BE2C (cell line): ENCODE results near the gene LIPA.
"Not testable (repeated sequence)": the region's sequence is repeated elsewhere in the genome, so short reads cannot be mapped to it uniquely, and the experiment has no call there.

Source experiments
- DNase-seq: peaks from one replicate; pipeline ENCODE4 v3.0.0-alpha.2; 2020
- H3K27me3 ChIP-seq: fragments of 250-450 bp; sonication (Bioruptor Pico); 2 replicates; pipeline ENCODE4 v1.5.1; 2020; ENCODE audit warnings: mild to moderate bottlenecking
- H3K36me3 ChIP-seq: fragments of 250-450 bp; sonication (Bioruptor Pico); 2 replicates; pipeline ENCODE4 v1.5.1; 2020; ENCODE audit warnings: mild to moderate bottlenecking
- H3K4me1 ChIP-seq: fragments of 250-450 bp; sonication (Bioruptor Pico); 2 replicates; pipeline ENCODE4 v1.5.1; 2020
- H3K4me3 ChIP-seq: 2 replicates; pipeline ENCODE4 v1.5.1; 2011; ENCODE audit warnings: low read depth, low read length
- H3K9me3 ChIP-seq: fragments of 250-450 bp; sonication (Bioruptor Pico); 2 replicates; pipeline ENCODE4 v1.5.1; 2020
- TF ChIP-seq, protein P1 (sequence below): IDR thresholded peaks from 2 replicates; pipeline ENCODE4 v1.5.1; 2012; ENCODE audit warnings: mild to moderate bottlenecking, low read depth, low read length

LIPA gene

DNA sequence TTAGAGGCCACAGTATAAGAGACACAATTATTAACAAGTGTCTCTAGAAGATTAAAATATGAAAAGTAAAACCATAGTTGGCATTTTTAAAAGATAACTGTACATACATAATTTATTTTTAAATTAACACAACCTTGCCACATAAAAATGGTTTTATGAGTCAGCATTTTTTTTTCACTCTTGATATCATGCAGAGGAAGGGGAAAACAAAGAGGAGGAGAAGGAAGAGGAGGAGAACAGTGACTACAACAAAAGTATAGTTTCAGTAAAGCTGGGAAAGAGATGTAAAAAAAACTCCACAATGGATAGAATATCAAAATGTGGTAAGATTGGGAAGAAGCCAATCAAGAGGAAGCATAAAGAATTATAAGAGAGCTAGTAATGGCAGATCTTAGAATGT is 78.5 kb downstream of the LIPA start:
- DNase-seq: no peak
- no peak overlapping the region for H3K4me3 ChIP-seq
- no peaks in the 10 kb centered on the region for H3K9me3 ChIP-seq
- TF ChIP-seq, protein P1, sequence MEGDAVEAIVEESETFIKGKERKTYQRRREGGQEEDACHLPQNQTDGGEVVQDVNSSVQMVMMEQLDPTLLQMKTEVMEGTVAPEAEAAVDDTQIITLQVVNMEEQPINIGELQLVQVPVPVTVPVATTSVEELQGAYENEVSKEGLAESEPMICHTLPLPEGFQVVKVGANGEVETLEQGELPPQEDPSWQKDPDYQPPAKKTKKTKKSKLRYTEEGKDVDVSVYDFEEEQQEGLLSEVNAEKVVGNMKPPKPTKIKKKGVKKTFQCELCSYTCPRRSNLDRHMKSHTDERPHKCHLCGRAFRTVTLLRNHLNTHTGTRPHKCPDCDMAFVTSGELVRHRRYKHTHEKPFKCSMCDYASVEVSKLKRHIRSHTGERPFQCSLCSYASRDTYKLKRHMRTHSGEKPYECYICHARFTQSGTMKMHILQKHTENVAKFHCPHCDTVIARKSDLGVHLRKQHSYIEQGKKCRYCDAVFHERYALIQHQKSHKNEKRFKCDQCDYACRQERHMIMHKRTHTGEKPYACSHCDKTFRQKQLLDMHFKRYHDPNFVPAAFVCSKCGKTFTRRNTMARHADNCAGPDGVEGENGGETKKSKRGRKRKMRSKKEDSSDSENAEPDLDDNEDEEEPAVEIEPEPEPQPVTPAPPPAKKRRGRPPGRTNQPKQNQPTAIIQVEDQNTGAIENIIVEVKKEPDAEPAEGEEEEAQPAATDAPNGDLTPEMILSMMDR: no peak
- H3K4me1 ChIP-seq: no peaks in the 10 kb centered on the region
- H3K27me3 ChIP-seq: peaks cover 12% of the 10 kb centered on the region
- no peaks in the 10 kb centered on the region for H3K36me3 ChIP-seq

DNA sequence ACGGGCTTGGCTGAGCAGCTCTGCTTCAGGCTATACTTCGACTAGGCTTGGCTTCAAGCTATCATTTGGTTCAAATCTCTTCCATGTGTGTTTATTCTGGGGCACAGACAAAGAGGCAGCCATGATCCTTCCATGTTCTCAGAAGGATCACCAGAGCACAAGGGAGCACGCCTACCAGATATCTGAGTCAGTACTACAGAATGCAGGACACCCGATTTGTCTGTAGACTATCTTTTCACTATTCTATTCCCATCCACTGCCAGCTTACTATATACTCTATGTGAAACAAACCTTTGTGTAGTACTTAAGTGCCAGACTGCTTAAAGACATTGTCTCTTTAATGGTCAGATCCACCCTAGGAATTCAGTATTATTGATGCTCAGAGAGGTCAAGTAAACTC is 79.6 kb downstream of the LIPA start:
- Histone ChIP-seq H3K4me1 (no peaks in the 10 kb centered on the region), H3K4me3 (no peak overlapping the region), H3K36me3 (no peaks in the 10 kb centered on the region), H3K27me3 (peaks cover 5% of the 10 kb centered on the region), H3K9me3 (no peaks in the 10 kb centered on the region)
- DNase-seq: no peak
- TF ChIP-seq, protein P1: no peak

DNA sequence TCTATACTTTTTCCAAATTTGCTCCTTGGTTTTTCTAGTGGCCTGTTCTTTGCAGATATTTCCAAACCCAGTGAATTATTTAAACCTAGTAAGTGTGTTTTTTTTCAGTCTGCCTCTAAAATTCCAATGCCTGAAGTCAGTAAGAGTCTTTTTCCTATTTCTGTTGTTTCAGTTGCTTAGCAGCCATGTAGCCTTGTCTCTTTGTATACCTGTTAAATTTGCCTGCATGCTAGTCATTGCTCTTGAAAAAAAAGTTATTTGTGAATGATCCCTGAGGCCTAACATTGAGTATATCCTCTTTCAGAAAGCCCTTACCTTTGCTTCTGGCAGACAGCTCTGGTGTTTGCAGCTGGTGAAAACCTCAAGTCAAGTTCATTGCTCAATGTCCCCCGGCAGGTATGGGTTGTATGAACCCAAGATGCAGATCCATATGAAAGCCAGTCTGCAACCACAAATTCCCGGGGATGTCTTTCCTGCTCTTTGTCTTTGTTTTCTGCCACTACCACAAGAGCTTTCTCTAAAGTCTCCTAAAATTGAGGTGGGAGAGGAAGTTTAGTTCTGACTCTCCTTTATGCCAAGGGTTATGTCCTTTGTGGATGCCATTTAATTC is 80.2 kb downstream of the LIPA start:
- Histone ChIP-seq H3K36me3 (no peaks in the 10 kb centered on the region), H3K4me1 (no peaks in the 10 kb centered on the region), H3K27me3 (peaks cover 5% of the 10 kb centered on the region), H3K4me3 (no peak overlapping the region), H3K9me3 (no peaks in the 10 kb centered on the region)
- TF ChIP-seq, protein P1: no peak
- DNase-seq: no peak

DNA sequence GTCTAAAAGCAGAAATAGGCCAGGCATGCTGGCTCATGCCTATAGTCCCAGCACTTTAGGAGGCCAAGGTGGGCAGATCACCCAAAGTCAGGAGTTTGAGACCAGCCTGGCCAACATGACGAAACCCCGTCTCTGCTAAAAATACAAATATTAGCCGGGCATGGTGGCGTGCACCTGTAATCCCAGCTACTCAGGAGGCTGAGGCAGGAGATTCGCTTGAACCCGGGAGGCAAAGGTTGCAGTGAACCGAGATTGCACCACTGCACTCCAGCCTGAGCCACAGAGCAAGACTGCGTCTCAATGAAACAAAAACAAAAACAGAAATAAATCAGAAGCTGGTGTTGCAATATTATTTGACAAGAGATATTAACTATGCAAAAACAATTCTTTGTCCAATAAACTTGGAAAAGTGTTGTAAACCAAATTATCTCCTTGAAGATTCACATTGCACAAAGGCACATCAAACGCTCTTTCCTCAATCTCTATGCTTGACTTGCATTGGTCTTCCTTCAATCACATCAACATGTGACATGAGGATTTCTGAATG is 83.1 kb downstream of the LIPA start:
- H3K4me3 ChIP-seq, H3K36me3 ChIP-seq, DNase-seq, H3K9me3 ChIP-seq, H3K4me1 ChIP-seq, H3K27me3 ChIP-seq: not testable (repeated sequence)

DNA sequence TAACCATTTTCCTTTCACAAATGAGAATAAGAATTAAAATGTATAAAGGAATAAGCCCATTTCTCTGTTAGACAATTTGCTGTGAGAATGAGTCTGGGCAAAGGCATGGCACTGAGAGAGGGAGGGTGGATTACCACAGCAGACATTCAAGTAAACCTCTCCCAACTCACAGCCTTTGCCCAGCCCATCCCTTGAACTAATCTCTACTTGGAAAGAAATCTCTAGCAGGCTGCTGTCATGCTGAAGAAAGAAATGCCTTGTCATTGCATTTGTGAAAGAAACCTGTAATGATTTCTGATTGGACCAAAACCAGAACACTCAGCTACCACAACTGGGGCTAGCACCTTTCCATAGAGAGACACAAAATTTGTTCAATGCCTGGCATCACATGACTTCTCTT is 83.7 kb downstream of the LIPA start:
- Histone ChIP-seq H3K9me3 (no peaks in the 10 kb centered on the region), H3K27me3 (peaks cover 5% of the 10 kb centered on the region), H3K4me3 (no peak overlapping the region), H3K36me3 (no peaks in the 10 kb centered on the region), H3K4me1 (no peaks in the 10 kb centered on the region)
- TF ChIP-seq, protein P1: no peak
- DNase-seq: no peak

DNA sequence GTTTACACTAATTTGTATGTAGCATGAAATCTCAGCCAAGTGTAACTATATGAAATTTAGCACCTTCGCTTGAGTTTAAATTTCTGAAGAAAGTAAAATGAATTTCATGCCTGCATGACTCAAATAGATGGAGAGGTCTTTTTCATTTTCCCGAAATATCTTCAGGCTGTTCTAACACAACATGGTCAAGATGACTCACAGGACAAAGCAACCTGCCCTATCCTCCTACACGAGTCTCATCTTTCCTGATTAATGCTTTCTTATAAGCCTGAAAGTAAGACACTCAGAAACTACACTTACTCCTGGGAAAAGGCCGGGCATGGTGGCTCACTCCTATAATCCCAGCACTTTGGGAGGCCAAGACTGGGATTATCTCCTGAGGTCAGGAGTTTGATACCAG is 85.7 kb downstream of the LIPA start:
- H3K36me3 ChIP-seq: no peaks in the 10 kb centered on the region
- DNase-seq: no peak
- TF ChIP-seq, protein P1: no peak

DNA sequence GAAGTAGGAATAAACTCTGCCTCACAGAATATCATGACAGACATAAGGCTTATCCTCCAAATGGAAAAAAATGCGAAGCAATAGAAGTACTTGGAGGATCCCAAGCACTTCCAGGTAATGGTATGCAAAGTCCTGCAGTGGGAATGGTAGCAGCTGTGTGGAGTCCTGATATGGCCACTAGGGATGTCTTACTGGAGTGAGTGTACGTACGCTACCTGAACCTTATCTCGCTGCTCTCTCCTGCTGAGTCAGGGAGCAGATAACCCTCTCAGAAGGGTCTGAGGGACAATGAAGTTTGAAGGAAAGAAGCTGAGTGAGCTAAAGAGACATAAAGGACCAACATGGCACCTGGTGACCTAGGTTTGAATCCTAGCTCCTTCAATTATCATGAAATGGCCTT is 86.7 kb downstream of the LIPA start:
- no peak for DNase-seq
- H3K4me1 ChIP-seq: no peaks in the 10 kb centered on the region
- H3K27me3 ChIP-seq: no peaks in the 10 kb centered on the region
- H3K36me3 ChIP-seq: no peaks in the 10 kb centered on the region
- H3K9me3 ChIP-seq: no peaks in the 10 kb centered on the region
- TF ChIP-seq, protein P1: no peak
- no peak overlapping the region for H3K4me3 ChIP-seq

More for the DNA sequence above, 85.7 kb downstream of the LIPA start:
- Histone ChIP-seq H3K4me1 (no peaks in the 10 kb centered on the region), H3K27me3 (no peaks in the 10 kb centered on the region), H3K9me3 (no peaks in the 10 kb centered on the region), H3K4me3 (no peak overlapping the region)
